Measurements from ENCODE around the gene KCNMA1. TPM values are rescaled to one million over a fixed set of nuclear protein-coding genes. Genes with fewer than 3 reads are reported as not detected.

KCNMA1 gene
- polyA plus RNA-seq, 1 donor from 2014 or later, result 60.8 TPM

GRCh38 chr10:77386365-77386764 is 251.2 kb downstream of the KCNMA1 start:
- Histone ChIP-seq H3K9me3 (ENCODE audit: low read length) (no peaks in the 10 kb centered on the region), H3K9me2 (ENCODE audit: insufficient read depth, low read length) (no peaks in the 10 kb centered on the region), H3K79me2 (replicated peaks; ENCODE audit: insufficient read depth, low read length) (no peaks in the 10 kb centered on the region), H3K27me3 (ENCODE audit: insufficient read depth, low read depth, low read length) (no peaks in the 10 kb centered on the region), H3K36me3 (ENCODE audit: insufficient read depth, low read length) (no peaks in the 10 kb centered on the region), H3K4me3 (ENCODE audit: low read length) (no peak overlapping the region), H2AFZ (ENCODE audit: low read depth, low read length) (no peak overlapping the region), H4K20me1 (ENCODE audit: insufficient read depth) (no peaks in the 10 kb centered on the region), H3K27ac (ENCODE audit: low read length) (no peak overlapping the region), H3F3A (ENCODE audit: insufficient read depth, low read length, poor library complexity, severe bottlenecking) (no peaks in the 10 kb centered on the region), H3K4me2 (ENCODE audit: low read length) (no peak overlapping the region), H3K9ac (ENCODE audit: low read length) (no peak overlapping the region)
- no peak for TF ChIP-seq RAD21 (conservative IDR thresholded peaks at IDR 0.05)
- TF ChIP-seq CTCF (IDR thresholded peaks at IDR 0.05; ENCODE audit: poor library complexity, severe bottlenecking), result no peak
- TF ChIP-seq POLR2AphosphoS5 (IDR thresholded peaks at IDR 0.05), result no peak
- no peak for TF ChIP-seq REST (IDR thresholded peaks at IDR 0.05; ENCODE audit: borderline replicate concordance)
- TF ChIP-seq SMC3 (conservative IDR thresholded peaks at IDR 0.05; ENCODE audit: poor library complexity), result no peak
- no peak for TF ChIP-seq MXI1 (conservative IDR thresholded peaks at IDR 0.05; ENCODE audit: poor library complexity, severe bottlenecking)
- no peak for TF ChIP-seq EP300 (conservative IDR thresholded peaks at IDR 0.05; ENCODE audit: poor library complexity, severe bottlenecking)
- TF ChIP-seq TAF1 (IDR thresholded peaks at IDR 0.05; ENCODE audit: low read depth), result no peak
- TF ChIP-seq EZH2 (IDR thresholded peaks at IDR 0.05; ENCODE audit: borderline replicate concordance, insufficient read depth, low read length, poor library complexity, severe bottlenecking), result no peak

- TF ChIP-seq EP300 (conservative IDR thresholded peaks at IDR 0.05; ENCODE audit: poor library complexity, severe bottlenecking) (no peak), POLR2AphosphoS5 (IDR thresholded peaks at IDR 0.05) (no peak), MXI1 (conservative IDR thresholded peaks at IDR 0.05; ENCODE audit: poor library complexity, severe bottlenecking) (no peak), RAD21 (conservative IDR thresholded peaks at IDR 0.05) (no peak), TAF1 (IDR thresholded peaks at IDR 0.05; ENCODE audit: low read depth) (no peak), REST (IDR thresholded peaks at IDR 0.05; ENCODE audit: borderline replicate concordance) (no peak), SMC3 (conservative IDR thresholded peaks at IDR 0.05; ENCODE audit: poor library complexity) (no peak), EZH2 (IDR thresholded peaks at IDR 0.05; ENCODE audit: borderline replicate concordance, insufficient read depth, low read length, poor library complexity, severe bottlenecking) (no peak), CTCF (IDR thresholded peaks at IDR 0.05; ENCODE audit: poor library complexity, severe bottlenecking) (no peak)
- Histone ChIP-seq H3K79me2 (replicated peaks; ENCODE audit: insufficient read depth, low read length) (no peaks in the 10 kb centered on the region), H4K20me1 (ENCODE audit: insufficient read depth) (no peaks in the 10 kb centered on the region), H2AFZ (ENCODE audit: low read depth, low read length) (no peak overlapping the region), H3K27me3 (ENCODE audit: insufficient read depth, low read depth, low read length) (no peaks in the 10 kb centered on the region), H3K4me2 (ENCODE audit: low read length) (no peak overlapping the region), H3K36me3 (ENCODE audit: insufficient read depth, low read length) (no peaks in the 10 kb centered on the region), H3K9me2 (ENCODE audit: insufficient read depth, low read length) (no peaks in the 10 kb centered on the region), H3K9ac (ENCODE audit: low read length) (no peak overlapping the region), H3K27ac (ENCODE audit: low read length) (no peak overlapping the region), H3F3A (ENCODE audit: insufficient read depth, low read length, poor library complexity, severe bottlenecking) (no peaks in the 10 kb centered on the region), H3K9me3 (ENCODE audit: low read length) (no peaks in the 10 kb centered on the region), H3K4me3 (ENCODE audit: low read length) (no peak overlapping the region)
These were observed 252.3 kb downstream of the KCNMA1 start for GRCh38 chr10:77385315-77385714.

Data from neural cell (in vitro differentiated cells).